HG03196 (cell line): ENCODE data around the gene LINC00237.
A peak's percentile ranks its signal among the peaks of the same experiment; 100 is the strongest.

Source experiments
- ATAC-seq: cut with Tn5 transposase; IDR thresholded peaks from one replicate; pipeline ENCODE4 v1.9.1; 2021; ENCODE audit not compliant: unreplicated experiment

Gene LINC00237

DNA sequence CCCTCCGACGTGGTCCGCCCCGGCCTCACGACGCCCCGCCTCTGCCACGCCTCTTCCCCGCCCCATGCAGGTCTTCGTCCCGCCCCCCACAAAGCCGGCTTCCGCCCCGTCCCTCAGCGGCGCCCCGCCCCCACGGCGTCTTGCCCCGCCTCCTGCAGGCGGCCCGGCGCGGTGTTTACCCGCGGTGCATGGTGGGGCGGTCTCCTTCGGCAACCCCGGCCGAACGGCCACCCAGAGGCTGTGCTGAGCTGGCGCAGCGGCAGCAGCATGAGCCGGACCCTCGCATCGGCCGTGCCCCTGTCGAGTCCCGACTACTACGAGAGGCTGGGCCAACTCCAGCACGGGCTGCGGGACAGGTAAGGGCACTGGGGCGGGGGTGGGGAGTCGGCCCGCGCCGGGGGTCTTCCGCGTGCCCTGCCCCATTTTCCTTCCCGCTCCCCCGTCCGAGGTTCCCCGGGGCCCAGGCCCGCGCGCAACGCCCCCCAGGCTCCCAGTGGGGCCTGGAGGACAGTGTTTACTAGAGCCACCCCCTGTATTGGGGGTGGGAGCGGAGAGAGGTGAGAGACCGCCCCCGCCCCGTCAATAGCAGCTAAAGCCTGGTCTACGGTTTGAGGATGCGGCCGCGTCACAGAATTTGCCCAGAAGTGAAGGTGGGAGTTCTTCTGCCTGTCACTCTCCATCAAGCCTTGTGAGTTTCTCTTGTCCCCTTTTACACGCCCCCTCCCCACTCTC, 19.9 kb upstream of the LINC00237 start, which contains the start of gene KIZ:
KIZ (plus strand) TSS at position 234 of the 732 bp plus-strand sequence; CDS start at position 268, 34 bp downstream.
- peak; percentile 97 for ATAC-seq

DNA sequence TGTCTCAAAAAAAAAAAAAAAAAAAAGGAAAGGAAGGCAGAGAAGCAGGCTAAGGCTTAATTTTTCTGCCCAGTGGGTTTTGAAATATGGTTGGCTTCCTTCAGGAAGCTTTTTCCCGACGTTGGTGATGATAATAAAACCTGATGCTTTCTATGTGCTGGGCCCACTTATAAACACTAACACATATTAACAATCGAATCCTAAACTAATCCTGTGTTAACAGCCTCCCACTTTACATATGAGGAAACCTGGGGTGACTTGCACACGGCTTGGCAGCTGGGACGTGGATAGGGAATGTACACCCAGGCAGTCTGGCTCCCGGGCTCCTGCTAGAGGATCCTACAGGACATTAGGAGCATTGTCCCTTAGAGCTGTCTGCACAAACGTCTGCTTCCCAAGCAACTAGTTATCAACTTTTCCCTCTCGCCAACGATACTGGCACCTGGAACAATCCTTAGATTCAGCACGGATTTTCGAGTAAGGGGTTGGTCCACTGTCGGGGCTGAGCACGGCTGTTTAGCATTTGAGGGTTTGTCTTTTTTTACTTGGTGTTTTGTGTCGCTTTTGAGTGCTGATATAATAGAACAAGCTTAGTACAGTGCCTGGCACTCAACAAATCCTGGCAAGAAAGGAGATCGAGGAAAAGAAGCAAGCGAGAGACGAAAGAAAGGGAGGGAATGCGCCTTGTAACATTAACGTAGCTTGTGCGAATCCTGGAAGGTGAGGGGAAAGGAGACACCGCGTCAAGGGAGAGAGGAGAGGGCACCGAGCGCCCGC, 19.1 kb upstream of the LINC00237 start:
- no peak for ATAC-seq

DNA sequence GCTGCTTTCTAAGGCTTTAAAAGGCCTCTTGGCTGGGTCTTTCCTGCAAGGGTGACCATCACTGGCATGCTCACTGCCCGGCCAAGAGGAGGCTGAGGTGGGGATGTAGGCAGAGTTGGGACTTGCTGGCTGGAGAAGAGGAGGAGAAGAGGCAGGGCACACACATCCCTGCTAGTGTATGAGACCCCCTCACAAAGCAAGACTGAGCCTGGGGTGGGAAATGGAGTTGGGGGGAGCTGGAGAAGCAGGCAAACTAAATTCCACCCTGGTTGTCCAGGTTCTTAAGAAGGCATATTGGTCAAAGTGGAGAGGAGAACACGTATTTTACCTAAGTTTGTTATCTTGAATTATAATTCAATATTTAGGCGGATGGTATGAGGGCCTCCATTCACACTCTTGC, 18.0 kb upstream of the LINC00237 start:
- no peak for ATAC-seq

DNA sequence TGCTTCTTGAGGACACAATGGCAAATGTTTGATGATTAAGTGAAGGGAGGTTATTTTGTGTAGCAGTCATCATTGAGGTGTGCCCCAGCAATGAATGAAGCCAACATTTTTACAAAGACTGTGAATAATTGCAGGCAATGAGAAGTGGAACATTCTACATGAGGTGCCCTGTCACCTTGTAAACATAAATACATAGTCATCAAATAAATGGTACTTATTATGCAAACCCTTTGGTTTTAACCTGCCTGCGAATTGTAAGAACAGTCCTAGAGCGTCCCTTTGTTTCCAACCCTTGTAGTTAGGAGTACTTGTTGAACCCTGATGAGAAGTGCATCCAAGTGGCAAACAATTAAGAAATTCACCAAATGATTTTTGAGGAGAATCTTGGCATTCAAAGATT, 12.6 kb upstream of the LINC00237 start:
- no peak for ATAC-seq

DNA sequence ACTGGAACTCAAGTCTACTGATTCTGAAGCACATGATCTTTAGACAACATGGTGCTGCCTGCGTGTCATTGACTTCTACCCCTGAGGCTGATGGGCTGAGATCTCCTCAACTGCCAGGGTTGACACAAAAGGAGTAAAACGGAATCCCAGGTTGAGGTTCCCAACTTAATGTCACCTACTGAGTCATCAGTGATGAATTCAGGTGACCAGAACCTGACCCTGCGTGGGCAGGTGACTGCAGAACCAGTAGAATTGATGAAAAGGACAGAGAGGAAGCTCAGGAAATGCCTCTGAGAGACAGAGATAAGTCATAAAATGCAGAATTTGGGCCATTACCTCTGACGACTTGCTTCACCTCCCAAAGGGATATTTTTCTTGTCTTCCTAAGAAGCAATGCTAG, 12.0 kb upstream of the LINC00237 start:
- no peak for ATAC-seq

DNA sequence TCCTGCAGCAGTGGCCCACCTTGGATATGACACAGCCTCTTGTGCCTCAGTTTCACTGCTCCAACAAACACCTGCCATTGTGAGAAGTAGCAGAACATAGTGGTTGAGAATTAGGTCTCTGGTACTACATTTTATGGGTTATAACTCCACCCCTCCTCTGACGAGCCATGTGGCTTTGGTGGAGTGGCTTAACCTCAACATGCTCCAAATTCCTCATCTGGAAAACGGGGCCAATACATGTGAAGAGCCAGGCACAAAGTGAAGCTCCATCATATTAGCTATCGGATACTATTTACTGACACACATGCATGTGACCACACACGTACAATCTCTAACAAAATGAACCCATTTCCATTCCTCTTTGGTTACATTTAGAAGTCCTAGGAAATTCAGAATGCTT, 11.4 kb upstream of the LINC00237 start:
- ATAC-seq = no peak

DNA sequence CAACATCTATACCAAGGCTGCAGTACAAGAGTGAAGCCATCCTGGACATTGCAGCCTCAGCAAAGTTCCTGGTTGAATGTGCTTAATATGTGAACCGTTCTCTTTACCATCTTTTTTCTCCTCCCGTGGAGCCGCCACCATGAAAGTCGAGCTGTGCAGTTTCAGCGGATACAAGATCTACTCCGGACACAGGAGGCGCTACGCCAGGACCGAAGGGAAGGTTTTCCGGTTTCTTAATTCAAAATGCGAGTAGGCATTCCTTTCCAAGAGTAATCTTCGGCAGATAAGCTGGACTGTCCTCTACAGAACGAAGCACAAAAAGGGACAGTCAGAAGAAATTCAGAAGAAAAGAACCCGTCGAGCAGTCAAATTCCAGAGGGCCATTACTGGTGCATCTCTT, 8.4 kb upstream of the LINC00237 start:
- ATAC-seq = no peak

DNA sequence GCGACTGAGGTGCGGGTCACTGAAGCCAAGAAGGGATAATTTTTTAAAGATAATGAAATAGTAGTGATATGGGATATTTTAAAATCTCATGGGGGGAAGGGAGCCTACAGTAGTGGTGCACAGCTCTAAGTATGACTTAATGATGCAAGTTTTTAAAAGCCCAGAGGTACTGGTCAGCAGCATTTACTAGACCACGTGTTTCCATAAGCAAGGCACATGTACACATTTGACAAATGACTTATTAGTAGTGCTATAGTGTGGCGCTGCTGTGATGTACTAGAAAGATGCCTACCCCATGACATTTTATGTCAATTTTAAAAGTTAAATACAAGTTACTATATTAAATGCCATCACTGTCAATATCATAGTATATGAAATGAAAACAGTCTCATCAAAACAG, 7.5 kb upstream of the LINC00237 start:
- ATAC-seq = no peak

GRCh38 chr20:21111416-21111815, 5.3 kb upstream of the LINC00237 start:
- no peak for ATAC-seq

GRCh38 chr20:21110811-21111210, 4.7 kb upstream of the LINC00237 start:
- no peak for ATAC-seq

DNA sequence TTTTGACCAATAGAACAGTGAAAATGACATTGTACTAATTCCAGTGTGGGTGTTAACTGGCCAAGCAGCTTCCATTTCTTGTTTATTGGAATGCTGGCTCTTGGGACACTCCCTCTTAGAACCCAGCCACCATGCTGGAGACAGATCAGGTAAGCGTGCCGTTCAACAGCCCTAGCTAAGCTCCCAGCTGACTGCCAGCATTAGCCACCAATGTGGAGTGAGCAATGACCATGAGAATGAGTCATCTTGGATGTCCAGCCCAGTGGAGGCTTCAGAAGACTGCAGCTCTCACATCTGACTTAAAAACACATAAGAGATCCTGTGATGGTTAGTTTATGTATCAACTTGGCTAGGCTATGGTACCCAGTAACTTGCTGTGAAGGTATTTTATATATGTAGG, 3.0 kb upstream of the LINC00237 start:
- no peak for ATAC-seq

DNA sequence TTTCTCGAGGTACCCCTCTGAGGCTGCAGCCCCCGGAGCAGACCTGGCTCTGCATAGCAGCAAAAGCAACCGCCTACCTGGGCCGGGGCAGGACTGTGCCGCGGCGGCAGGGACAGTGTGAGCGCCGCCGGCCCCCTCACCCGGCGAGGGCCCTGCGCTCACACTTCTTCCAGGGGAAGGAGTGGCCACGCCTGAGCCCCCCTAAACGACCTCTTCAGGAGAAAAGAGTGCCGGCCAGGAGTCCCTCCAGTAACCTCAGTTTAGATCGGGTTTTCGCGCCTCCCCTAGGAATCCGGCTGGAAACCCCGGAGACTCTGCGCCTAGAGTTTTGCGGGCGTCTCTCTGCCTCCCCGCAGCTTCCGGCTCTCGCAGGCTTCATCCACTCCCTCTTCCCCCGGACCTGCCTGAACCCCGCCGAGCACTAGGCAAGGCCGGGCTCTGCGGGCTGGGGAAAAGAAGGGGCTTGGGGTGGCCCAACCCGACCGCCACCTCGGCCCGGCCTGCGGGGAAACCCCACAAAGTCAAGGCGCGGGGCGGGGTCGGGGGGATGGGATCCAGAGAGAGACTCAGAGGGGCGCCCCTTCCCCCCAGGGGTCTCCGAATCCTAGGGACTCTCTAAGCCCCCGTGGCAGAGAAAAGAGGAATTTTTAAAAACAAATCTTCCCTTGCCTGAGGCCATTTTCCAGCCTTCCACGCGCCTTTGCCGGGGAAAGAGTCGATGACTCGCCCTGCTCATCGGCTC, 558 bp downstream of the LINC00237 start:
- no peak for ATAC-seq

GRCh38 chr20:21104921-21105320, 1.2 kb downstream of the LINC00237 start:
- no peak for ATAC-seq

DNA sequence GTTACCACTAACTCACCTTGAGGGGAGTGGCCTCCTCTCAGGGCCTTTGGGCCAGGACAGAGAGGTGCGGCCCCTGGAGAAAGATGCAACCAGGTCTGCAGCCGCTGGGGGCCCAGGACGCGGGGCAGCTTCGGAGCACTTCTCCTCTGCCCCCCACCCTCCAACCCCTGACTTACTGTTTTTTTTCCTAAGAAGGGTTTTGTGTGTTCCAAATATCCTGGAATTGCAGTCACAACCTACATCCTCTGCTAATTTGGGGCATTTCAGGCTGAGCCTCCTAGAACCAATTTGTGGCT, 1.7 kb downstream of the LINC00237 start:
- no peak for ATAC-seq

DNA sequence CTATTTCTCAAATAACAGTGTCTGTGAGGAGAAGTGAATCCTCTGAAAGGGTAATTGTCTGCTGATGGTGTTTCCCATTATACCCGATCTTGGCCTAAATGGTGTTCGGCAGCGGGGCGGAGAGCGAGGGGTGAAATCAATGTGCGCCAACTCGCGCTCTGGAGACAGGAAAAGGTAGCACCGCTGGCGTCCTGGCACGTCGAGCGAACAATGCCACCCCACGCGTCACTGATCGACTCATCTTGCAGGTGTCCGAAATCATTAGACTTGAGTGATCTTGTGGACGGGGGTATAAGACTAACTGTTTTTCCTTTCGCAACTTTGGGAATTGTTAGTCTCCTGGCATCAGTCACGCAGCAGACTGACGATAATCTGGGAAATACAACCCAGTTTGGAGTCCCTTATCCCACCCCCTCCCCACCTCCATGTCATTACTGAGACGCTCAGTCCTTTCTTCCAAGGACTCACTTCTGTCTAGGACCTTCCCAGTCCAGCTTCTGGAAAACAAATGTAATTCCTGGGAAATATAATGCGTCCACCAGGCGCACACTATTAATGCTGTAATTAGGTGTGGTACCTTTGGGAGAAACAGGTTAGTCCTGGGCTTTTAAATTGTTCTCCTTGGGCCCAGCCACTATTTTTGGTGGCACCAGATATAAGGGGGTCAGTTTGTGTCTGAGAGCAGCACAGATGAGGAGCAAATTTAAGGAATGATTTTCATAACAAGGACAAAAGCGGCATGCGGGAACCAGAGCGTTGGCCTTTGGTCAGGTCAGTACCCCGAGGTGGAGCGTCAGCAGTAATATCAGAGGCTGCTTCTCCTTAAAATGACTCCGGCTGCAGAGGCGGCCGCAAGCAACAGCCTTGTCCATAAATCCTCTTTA, 2.3 kb downstream of the LINC00237 start:
- ATAC-seq = no peak

DNA sequence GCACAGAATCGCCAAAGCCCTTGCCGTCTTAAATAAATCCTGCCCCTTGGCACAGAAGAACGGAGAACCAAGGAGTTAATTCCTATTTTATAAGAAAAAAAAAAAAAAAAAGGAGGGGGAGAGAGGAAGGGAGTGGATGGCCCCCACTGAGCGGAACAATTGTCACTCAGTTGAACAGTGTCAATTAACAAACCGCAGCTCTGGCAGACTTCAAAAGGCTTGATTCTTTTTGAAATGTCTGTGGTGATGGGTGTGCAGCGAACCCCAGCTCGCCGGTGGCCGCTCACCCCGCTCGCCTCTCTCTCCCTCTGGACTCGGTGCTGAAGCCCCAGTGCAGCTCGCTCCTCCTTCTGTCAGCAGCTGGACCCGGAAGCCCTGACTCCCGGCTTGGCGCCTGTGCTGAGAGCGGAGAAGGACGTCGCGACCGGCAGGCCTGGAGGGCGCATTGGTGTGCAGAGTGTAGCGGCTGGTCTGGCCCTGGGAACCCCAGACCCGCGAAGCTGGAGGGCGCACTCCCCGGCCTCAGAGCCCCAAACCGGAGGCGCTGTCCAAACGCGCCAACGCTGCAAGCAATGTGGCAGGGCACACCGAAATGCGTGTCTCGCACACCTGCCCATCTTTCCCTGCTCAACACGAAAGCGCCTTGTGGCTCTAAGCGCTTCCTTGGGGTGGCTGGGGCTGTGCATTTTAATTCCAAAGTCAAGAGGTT, 3.4 kb downstream of the LINC00237 start:
- no peak for ATAC-seq

DNA sequence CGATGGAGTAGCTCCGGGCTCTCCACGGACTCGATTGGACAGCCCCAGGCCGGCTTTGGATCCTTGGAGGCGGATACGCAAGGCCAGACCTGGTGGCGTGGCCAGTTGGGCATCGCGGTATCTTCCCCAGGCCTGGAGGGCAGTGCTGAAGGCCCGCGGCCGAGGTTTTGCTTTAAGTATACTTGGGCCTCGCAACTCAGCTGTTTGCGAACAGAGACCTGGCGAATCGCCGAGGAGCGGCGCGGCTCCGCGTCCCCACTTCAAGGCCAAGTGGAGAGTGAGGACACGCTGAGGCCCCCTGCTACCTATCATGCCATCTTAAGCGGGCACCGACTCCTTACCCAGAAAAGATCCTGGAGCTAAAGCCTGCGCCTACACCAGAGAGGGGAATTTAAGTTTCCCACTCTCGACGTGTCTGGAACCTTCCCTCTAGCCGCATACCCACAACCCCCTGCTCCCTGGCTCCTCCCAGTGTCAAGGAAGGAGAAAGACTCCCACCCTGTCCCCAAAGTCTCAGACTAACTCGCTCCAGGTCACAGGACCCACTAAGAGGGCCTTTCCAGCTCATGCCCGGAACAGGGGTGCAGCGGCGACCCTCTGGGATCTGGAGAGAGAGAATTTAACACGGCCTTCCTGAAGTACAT, 4.1 kb downstream of the LINC00237 start:
- no peak for ATAC-seq

DNA sequence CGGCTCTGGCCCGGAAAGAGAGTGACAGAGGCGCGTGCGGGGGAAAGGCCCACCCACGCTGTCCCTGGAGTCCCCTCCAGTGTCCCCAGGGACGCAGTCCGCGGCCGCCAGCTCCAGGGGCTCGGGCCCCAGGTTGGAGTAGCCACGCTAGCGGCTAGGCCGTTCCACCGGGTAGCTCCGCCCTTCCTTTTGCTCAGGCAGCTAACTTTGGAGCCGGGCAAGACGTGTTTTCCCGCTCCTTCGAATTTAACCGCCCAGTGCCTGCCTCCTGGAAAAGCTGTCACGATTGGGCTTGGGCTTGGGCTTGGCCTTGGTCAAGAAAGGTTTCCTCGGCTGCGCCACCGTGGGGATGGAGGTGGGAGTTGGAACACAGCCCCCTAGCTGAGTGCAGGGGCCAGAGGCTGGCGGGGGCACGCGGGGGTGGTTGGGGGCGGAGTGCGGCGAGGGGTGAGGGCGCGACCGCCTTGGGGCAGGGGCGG, 4.7 kb downstream of the LINC00237 start:
- ATAC-seq = no peak

- no peak for ATAC-seq
These were observed 5.3 kb downstream of the LINC00237 start for GRCh38 chr20:21100578-21101452.
